Inflammatory macrophage treated with lipopolysaccharide for 1 hour (primary cell): ENCODE measurements around the gene MINAR1.
"Not testable (repeated sequence)": the region's sequence is repeated elsewhere in the genome, so short reads cannot be mapped to it uniquely, and the experiment has no call there.

ENCODE experiments used
- DNase-seq, 2 donors: peaks; one replicate each; pipeline ENCODE4 v3.0.0-alpha.2; 2020 to 2022

Gene MINAR1

GRCh38 chr15:79431636-79432344 is at the start of gene MINAR1:
TSS of gene MINAR1 (plus strand) at chr15:79432336. CDS start at chr15:79456148, 23,812 bp downstream.
- DNase-seq, result no peak

GRCh38 chr15:79394231-79394630 is 37.9 kb upstream of the MINAR1 start:
- DNase-seq, result no peak

- DNase-seq, result no peak
Measured at GRCh38 chr15:79396850-79397249, 35.3 kb upstream of the MINAR1 start.

- no peak for DNase-seq
Measured at GRCh38 chr15:79397269-79397910, 34.7 kb upstream of the MINAR1 start.

GRCh38 chr15:79399606-79400005 is 32.5 kb upstream of the MINAR1 start:
- DNase-seq, result no peak

- no peak for DNase-seq
Measured at GRCh38 chr15:79400650-79401049, 31.5 kb upstream of the MINAR1 start.

- DNase-seq, result no peak
Measured at GRCh38 chr15:79401301-79401700, 30.8 kb upstream of the MINAR1 start.

GRCh38 chr15:79402136-79402535 is 30.0 kb upstream of the MINAR1 start:
- no peak for DNase-seq

- DNase-seq, result no peak
Measured at GRCh38 chr15:79403501-79403900, 28.6 kb upstream of the MINAR1 start.

GRCh38 chr15:79406210-79406609 is 25.9 kb upstream of the MINAR1 start:
- no peak for DNase-seq

GRCh38 chr15:79408041-79408440 is 24.1 kb upstream of the MINAR1 start:
- DNase-seq, result no peak

- DNase-seq, result no peak
Measured at GRCh38 chr15:79410237-79410636, 21.9 kb upstream of the MINAR1 start.

- no peak for DNase-seq
Measured at GRCh38 chr15:79412010-79412409, 20.1 kb upstream of the MINAR1 start.

- no peak for DNase-seq
Measured at GRCh38 chr15:79412429-79412828, 19.7 kb upstream of the MINAR1 start.

- no peak for DNase-seq
Measured at GRCh38 chr15:79416876-79417275, 15.3 kb upstream of the MINAR1 start.

- no peak for DNase-seq
Measured at GRCh38 chr15:79418693-79419279, 13.3 kb upstream of the MINAR1 start.

- DNase-seq, result no peak
Measured at GRCh38 chr15:79425591-79426295, 6.4 kb upstream of the MINAR1 start.

GRCh38 chr15:79426899-79427298 is 5.2 kb upstream of the MINAR1 start:
- not testable (repeated sequence) for DNase-seq

- no peak for DNase-seq
Measured at GRCh38 chr15:79427781-79428598, 4.1 kb upstream of the MINAR1 start.

- no peak for DNase-seq
Measured at GRCh38 chr15:79430901-79431635, 1.1 kb upstream of the MINAR1 start.

GRCh38 chr15:79432345-79433275 is 474 bp downstream of the MINAR1 start:
- DNase-seq, result no peak
